MCF 10A (cell line): ENCODE results near the gene WFDC5. TPM values are rescaled to one million over a fixed set of nuclear protein-coding genes. Genes with fewer than 3 reads are reported as not detected.

Experiments used
- BruUV-seq: library from RNA; stranded (reverse); fragments of 400-500 nt; replicated peaks from 2 replicates; lab custom pipeline; 2021; lab: Mats Ljungman, UMichigan
- CTCF ChIA-PET: fragments of 300-600 bp; sonication (Branson Sonifier 250); formaldehyde crosslinking; extraction: SDS; loops from one replicate; lab custom pipeline; 2021; ENCODE audit warnings: antibody characterized with exemption, inconsistent platforms; lab: Yijun Ruan, JAX
- POLR2A ChIA-PET: fragments of 300-600, 350-650 bp; sonication (Branson Sonifier 250); formaldehyde crosslinking; extraction: SDS; loops from one replicate; lab custom pipeline; 2020; ENCODE audit warnings: antibody characterized with exemption, inconsistent platforms; lab: Yijun Ruan, JAX
- DNase-seq: peaks from one replicate; pipeline ENCODE4 v3.0.0-alpha.2; 2018; ENCODE audit not compliant: unreplicated experiment
- H3K27ac Mint-ChIP-seq: one replicate; pipeline ENCODE4 v1.8.0; 2022; ENCODE audit warnings: mild to moderate bottlenecking, low read depth, mixed read lengths; ENCODE audit not compliant: unreplicated experiment
- H3K27me3 Mint-ChIP-seq: one replicate; pipeline ENCODE4 v1.8.0; 2022; ENCODE audit warnings: mixed read lengths; ENCODE audit not compliant: insufficient read depth, unreplicated experiment
- H3K36me3 Mint-ChIP-seq: one replicate; pipeline ENCODE4 v1.8.0; 2022; ENCODE audit warnings: mild to moderate bottlenecking, moderate library complexity, mixed read lengths; ENCODE audit not compliant: insufficient read depth, unreplicated experiment
- H3K4me1 Mint-ChIP-seq: one replicate; pipeline ENCODE4 v1.8.0; 2022; ENCODE audit warnings: mixed read lengths; ENCODE audit not compliant: insufficient read depth, unreplicated experiment
- H3K4me3 Mint-ChIP-seq: one replicate; pipeline ENCODE4 v1.8.0; 2022; ENCODE audit warnings: mild to moderate bottlenecking, moderate library complexity, mixed read lengths; ENCODE audit not compliant: unreplicated experiment
- H3K9me3 Mint-ChIP-seq: one replicate; pipeline ENCODE4 v1.8.0; 2022; ENCODE audit warnings: mixed read lengths; ENCODE audit not compliant: unreplicated experiment
- intact Hi-C: fragments of 100-400 bp; cut with micrococcal nuclease; formaldehyde crosslinking; loops from 2 replicates; pipeline ENCODE4 v1.14.1; 2022
- total RNA-seq: library from RNA; stranded (reverse); gene quantifications from 2 replicates; pipeline ENCODE4 v1.2.3, GENCODE V29; 2022
- TF ChIP-seq, protein P1 (sequence below): fragments of 200-600 bp; IDR thresholded peaks from one replicate; pipeline ENCODE4 v1.8.0; 2022; ENCODE audit warnings: antibody characterized with exemption, mild to moderate bottlenecking; ENCODE audit not compliant: unreplicated experiment

WFDC5 gene
- total RNA-seq, 1 experiment from 2014 or later = not detected

- TF ChIP-seq, protein P1, sequence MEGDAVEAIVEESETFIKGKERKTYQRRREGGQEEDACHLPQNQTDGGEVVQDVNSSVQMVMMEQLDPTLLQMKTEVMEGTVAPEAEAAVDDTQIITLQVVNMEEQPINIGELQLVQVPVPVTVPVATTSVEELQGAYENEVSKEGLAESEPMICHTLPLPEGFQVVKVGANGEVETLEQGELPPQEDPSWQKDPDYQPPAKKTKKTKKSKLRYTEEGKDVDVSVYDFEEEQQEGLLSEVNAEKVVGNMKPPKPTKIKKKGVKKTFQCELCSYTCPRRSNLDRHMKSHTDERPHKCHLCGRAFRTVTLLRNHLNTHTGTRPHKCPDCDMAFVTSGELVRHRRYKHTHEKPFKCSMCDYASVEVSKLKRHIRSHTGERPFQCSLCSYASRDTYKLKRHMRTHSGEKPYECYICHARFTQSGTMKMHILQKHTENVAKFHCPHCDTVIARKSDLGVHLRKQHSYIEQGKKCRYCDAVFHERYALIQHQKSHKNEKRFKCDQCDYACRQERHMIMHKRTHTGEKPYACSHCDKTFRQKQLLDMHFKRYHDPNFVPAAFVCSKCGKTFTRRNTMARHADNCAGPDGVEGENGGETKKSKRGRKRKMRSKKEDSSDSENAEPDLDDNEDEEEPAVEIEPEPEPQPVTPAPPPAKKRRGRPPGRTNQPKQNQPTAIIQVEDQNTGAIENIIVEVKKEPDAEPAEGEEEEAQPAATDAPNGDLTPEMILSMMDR = no peak
- Mint-ChIP-seq H3K4me3 (no peak overlapping the region), H3K27me3 (no peaks in the 10 kb centered on the region), H3K4me1 (peaks cover 39% of the 10 kb centered on the region), H3K36me3 (peaks cover 9% of the 10 kb centered on the region), H3K27ac (peak overlapping the region; percentile 85), H3K9me3 (no peaks in the 10 kb centered on the region)
- ChIA-PET POLR2A (interaction anchor here (0.6 to 4.3 kb wide), 17 partner anchors 10 to 757 kb away, joined by 3 to 39 read pairs (median 4); partner anchors contain the start of genes SLPI and TOMM34), CTCF (interaction anchor here (0.6 to 2.1 kb wide), 5 partner anchors 10 to 709 kb away, joined by 3 to 16 read pairs (median 4); no protein-coding TSS in a partner anchor)
- intact Hi-C loops = no loop called here
- peak; percentile 92 for DNase-seq
- no TSS peak for BruUV-seq
Observed at GRCh38 chr20:45061244-45061643, 53.7 kb downstream of the WFDC5 start.

DNA sequence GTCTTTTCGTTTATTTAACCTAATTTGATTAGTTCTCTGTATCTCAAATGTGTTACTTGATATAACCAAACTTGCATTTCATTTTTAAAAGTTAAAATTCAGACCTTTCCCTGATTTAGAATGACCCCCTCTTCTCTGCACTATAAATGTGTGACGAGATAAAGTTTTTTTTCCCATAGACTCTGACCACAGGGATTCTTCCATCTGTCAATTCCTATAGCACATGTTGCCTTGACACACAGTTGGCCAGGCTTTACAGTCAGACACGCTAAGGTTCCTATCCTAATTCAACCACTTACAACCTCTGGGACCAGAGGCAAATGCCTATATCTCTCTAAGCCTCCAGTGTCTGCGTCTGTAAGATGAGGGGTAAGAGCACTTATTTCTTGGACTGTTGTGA is 54.7 kb downstream of the WFDC5 start:
- ChIA-PET POLR2A (interaction anchor here (0.6 to 4.3 kb wide), 15 partner anchors 9 to 758 kb away, joined by 3 to 39 read pairs (median 4); partner anchors contain the start of gene SLPI), CTCF (interaction anchor here (0.7 to 2.1 kb wide), 7 partner anchors 10 to 259 kb away, joined by 3 to 16 read pairs (median 4); no protein-coding TSS in a partner anchor)
- H3K27me3 Mint-ChIP-seq = no peaks in the 10 kb centered on the region
- peaks cover 37% of the 10 kb centered on the region for H3K4me1 Mint-ChIP-seq
- no peak overlapping the region for H3K4me3 Mint-ChIP-seq
- TF ChIP-seq, protein P1 = no peak
- peak overlapping the region; percentile 85 for H3K27ac Mint-ChIP-seq
- no TSS peak for BruUV-seq
- peaks cover 10% of the 10 kb centered on the region for H3K36me3 Mint-ChIP-seq
- intact Hi-C loops = no loop called here
- no peak for DNase-seq
- H3K9me3 Mint-ChIP-seq = no peaks in the 10 kb centered on the region

Other genes with a start within 250 kb of the WFDC5 start
- 235 and 250 TPM in 2 replicates for gene YWHAB, start 229.5 kb downstream of the WFDC5 start, total RNA-seq
- 150 and 182 TPM in 2 replicates for gene PABPC1L, start 205.1 kb downstream of the WFDC5 start, total RNA-seq
- gene TOMM34, start 154.8 kb downstream of the WFDC5 start, total RNA-seq = 55.5 and 60.0 TPM in 2 replicates
- gene STK4, start 148.7 kb downstream of the WFDC5 start, total RNA-seq = 47.7 and 51.4 TPM in 2 replicates
- gene KCNS1, start 14.0 kb downstream of the WFDC5 start, total RNA-seq = not detected in 2 replicates
- gene WFDC12, start 9.3 kb upstream of the WFDC5 start, total RNA-seq = not detected in 2 replicates
- gene PI3, start 59.7 kb upstream of the WFDC5 start, total RNA-seq = 1.0 and 2.8 TPM in 2 replicates
- gene SEMG1, start 91.9 kb upstream of the WFDC5 start, total RNA-seq = not detected in 2 replicates
- gene SEMG2, start 106.2 kb upstream of the WFDC5 start, total RNA-seq = not detected in 2 replicates
- gene SLPI, start 139.4 kb upstream of the WFDC5 start, total RNA-seq = 273 and 284 TPM in 2 replicates
- not detected in 2 replicates for gene RBPJL, start 191.7 kb upstream of the WFDC5 start, total RNA-seq
- gene MATN4, start 193.1 kb upstream of the WFDC5 start, total RNA-seq = 0.20 TPM in 1 of 2 replicates, not detected in the other
- gene SDC4, start 233.2 kb upstream of the WFDC5 start, total RNA-seq = 180 and 209 TPM in 2 replicates
- 19.1 and 28.2 TPM in 2 replicates for gene SYS1, start 248.0 kb upstream of the WFDC5 start, total RNA-seq